Measurements from ENCODE around the gene TPRN. TPM values are rescaled to one million over a fixed set of nuclear protein-coding genes. Genes with fewer than 3 reads are reported as not detected.

The TPRN gene
- total RNA-seq, 2 donors from 2014 or later = 90.0 to 91.3 TPM

DNA sequence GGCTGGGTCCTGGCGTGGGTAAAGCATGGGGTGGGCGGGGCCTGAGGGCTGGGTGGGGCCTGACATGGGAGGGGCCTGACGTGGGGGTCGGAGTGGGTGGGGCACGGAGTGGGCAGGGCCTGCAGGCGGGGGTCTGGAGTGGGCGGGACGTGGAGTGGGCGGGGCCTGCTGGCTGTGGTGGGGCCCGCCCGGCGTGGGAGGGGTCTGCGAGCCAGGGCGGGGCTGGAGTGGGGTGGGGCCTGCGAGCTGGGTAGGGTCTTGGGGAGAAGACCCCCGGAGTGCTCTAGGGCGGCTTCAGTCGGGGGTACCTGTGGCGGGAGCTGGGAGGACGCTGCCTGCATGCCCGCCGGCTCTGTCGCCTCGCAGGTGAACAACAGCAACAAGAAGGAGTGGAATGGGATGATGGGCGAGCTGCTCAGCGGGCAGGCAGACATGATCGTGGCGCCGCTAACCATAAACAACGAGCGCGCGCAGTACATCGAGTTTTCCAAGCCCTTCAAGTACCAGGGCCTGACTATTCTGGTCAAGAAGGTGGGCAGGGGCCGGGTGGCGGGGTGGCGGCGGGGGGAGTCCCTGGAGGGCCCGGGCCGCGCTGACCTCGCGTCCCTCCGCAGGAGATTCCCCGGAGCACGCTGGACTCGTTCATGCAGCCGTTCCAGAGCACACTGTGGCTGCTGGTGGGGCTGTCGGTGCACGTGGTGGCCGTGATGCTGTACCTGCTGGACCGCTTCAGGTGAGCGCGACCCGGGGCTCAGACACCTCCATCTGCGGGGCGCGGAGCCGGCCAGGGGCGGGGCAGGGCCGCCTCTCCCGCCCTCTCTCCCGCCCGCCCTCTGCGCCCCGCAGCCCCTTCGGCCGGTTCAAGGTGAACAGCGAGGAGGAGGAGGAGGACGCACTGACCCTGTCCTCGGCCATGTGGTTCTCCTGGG is 38.7 kb downstream of the TPRN start:
- intact Hi-C loops (cut with DNase I) = no loop called here
- Histone ChIP-seq H3K9me3 (no peaks in the 10 kb centered on the region), H3K27me3 (peaks cover 0 to 33% of the 10 kb centered on the region in 2 donors), H3K4me3 (no peak overlapping the region), H3K27ac (no peak overlapping the region), H3K4me1 (peaks cover 22% of the 10 kb centered on the region), H3K36me3 (replicated peaks in 1 of 2; ENCODE audit: insufficient read depth in 1 of 2, low read depth in 2 of 2) (no peaks in the 10 kb centered on the region)
- WGBS, 2 donors = 3% methylated on average over 14 to 57 of the region's 71 CpGs
- TF ChIP-seq, protein P1, sequence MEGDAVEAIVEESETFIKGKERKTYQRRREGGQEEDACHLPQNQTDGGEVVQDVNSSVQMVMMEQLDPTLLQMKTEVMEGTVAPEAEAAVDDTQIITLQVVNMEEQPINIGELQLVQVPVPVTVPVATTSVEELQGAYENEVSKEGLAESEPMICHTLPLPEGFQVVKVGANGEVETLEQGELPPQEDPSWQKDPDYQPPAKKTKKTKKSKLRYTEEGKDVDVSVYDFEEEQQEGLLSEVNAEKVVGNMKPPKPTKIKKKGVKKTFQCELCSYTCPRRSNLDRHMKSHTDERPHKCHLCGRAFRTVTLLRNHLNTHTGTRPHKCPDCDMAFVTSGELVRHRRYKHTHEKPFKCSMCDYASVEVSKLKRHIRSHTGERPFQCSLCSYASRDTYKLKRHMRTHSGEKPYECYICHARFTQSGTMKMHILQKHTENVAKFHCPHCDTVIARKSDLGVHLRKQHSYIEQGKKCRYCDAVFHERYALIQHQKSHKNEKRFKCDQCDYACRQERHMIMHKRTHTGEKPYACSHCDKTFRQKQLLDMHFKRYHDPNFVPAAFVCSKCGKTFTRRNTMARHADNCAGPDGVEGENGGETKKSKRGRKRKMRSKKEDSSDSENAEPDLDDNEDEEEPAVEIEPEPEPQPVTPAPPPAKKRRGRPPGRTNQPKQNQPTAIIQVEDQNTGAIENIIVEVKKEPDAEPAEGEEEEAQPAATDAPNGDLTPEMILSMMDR (IDR thresholded peaks at IDR 0.05) = no peak
- no peak for TF ChIP-seq POLR2A (IDR thresholded peaks at IDR 0.05)
- DNase-seq = no peak
- no peak for ATAC-seq

DNA sequence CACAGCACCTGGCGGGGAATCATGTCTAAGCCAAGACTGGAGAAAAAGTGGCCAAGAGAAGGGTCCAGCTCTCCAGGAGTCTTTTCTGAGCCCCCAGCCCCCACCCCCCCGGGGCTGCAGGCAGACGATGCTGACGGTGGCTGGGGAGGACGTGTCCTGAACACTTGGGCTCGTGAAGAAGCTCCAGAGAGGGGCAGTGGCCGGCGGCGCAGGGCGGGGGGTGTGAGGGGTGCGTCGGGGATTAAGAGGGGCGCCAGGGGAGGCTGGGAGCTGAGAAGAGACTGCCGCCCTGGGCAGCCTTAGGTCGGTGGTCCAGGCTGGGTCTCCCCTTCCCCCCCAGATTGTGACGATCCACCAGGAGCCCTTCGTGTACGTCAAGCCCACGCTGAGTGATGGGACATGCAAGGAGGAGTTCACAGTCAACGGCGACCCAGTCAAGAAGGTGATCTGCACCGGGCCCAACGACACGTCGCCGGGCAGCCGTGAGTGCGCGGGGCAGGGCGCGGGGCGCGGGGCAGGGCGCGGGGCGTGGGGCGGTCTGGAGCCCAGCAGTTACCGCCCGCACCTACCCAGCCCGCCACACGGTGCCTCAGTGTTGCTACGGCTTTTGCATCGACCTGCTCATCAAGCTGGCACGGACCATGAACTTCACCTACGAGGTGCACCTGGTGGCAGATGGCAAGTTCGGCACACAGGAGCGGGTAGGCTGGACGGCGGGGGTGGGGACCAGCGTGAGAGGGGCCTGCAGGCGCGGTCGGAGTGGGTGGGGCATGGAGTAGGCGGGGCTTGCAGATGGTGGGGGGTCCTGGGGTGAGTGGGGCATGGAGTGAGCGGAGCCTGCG is 39.6 kb downstream of the TPRN start:
- 23 to 26% methylated on average over 26 to 32 of the region's 56 CpGs for WGBS, 2 donors
- Histone ChIP-seq H3K27ac (no peak overlapping the region), H3K36me3 (replicated peaks in 1 of 2; ENCODE audit: insufficient read depth in 1 of 2, low read depth in 2 of 2) (no peaks in the 10 kb centered on the region), H3K4me1 (peaks cover 28% of the 10 kb centered on the region), H3K9me3 (no peaks in the 10 kb centered on the region), H3K27me3 (peaks cover 0 to 33% of the 10 kb centered on the region in 2 donors), H3K4me3 (no peak overlapping the region)
- ATAC-seq (no peak), DNase-seq (no peak)
- intact Hi-C loops (cut with DNase I) = no loop called here
- TF ChIP-seq, protein P1 (IDR thresholded peaks at IDR 0.05) = no peak
- no peak for TF ChIP-seq POLR2A (IDR thresholded peaks at IDR 0.05)

DNA sequence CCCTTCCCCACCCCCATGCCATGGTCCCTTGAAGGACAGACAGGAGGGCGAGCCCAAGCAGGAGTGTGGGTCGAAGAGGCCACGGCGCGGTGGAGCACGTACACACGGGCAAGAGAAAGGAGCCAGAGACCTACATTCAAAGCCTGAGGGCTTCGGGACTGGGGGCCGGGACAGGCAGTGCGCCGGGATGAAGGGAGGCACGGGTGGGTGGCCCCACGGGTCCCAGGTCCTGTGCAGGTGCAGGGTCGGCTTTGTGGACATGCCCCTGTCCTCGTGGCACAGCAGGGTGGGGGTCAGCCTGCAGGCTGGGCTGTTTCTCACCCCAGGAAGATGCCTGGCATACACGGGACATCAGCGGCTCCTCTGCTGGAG is 40.5 kb downstream of the TPRN start:
- H3K9me3 ChIP-seq = no peaks in the 10 kb centered on the region
- ATAC-seq (no peak), DNase-seq (no peak)
- intact Hi-C loops (cut with DNase I) = no loop called here
- H3K27me3 ChIP-seq = peaks cover 0 to 32% of the 10 kb centered on the region in 2 donors
- no peak overlapping the region for H3K27ac ChIP-seq
- H3K36me3 ChIP-seq (replicated peaks in 1 of 2; ENCODE audit: insufficient read depth in 1 of 2, low read depth in 2 of 2) = no peaks in the 10 kb centered on the region
- no peak for TF ChIP-seq POLR2A (IDR thresholded peaks at IDR 0.05)
- TF ChIP-seq, protein P1 (IDR thresholded peaks at IDR 0.05) = no peak
- WGBS, 2 donors = 43% methylated on average over 17 of the region's 17 CpGs; no CpG with 5 or more reads in 1 of the 2 donors
- peaks cover 28% of the 10 kb centered on the region for H3K4me1 ChIP-seq
- no peak overlapping the region for H3K4me3 ChIP-seq

DNA sequence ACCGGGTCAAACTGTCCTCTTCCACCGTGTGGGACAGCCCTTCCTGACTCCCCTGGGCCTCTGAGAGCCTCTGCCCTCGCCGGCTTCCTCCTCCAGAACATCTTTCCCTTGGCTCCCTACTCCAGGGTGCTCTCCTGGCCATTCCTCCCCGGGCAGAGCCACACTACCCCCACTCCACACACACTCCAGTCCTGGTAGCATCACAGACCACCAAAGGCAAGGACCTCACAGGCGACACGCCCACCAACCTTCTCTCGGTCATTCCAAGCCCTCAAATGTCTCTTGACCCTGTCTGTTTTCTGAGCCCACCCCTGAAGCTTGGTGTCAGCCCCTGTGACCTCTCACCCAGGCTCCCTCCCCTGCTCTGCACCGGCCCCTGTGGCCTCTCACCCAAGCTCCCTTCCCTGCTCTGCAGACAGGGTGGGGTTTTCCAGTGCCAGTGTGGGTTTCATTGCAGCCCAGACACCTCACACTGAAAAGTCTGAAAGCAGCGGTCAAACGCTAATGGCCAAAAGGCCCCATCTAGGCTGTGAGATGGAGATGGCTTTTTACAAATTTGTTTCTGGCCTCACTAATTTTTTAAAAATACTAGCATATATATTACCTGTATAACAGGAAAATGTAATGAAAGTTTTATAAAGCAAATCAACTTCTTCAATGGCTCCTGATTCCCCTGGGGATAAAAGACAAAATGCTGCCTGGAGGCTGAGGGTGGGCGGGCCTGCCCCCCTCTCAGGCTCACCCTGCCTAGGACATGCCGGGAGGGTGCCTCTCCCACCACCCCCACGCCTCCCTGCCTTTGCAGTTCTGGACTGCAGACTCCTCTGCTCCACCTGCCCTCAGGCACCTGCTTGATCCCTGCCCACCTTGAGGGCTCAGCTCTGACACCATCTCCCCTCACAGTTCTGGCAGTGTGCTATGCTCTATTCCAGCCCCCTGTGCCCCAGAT is 41.2 kb downstream of the TPRN start:
- H3K9me3 ChIP-seq = no peaks in the 10 kb centered on the region
- ATAC-seq (no peak), DNase-seq (no peak)
- TF ChIP-seq POLR2A (IDR thresholded peaks at IDR 0.05) = no peak
- TF ChIP-seq, protein P1 (IDR thresholded peaks at IDR 0.05) = no peak
- peaks cover 28% of the 10 kb centered on the region for H3K4me1 ChIP-seq
- 42 to 44% methylated on average over 14 of the region's 14 CpGs for WGBS, 2 donors
- intact Hi-C loops (cut with DNase I) = no loop called here
- H3K36me3 ChIP-seq (replicated peaks in 1 of 2; ENCODE audit: insufficient read depth in 1 of 2, low read depth in 2 of 2) = no peaks in the 10 kb centered on the region
- no peak overlapping the region for H3K27ac ChIP-seq
- H3K4me3 ChIP-seq = no peak overlapping the region
- H3K27me3 ChIP-seq = peaks cover 0 to 27% of the 10 kb centered on the region in 2 donors

All from body of pancreas (tissue), 4 donors.